ENCODE results near the gene WDR88. TPM values are rescaled to one million over a fixed set of nuclear protein-coding genes. Genes with fewer than 3 reads are reported as not detected.

Gene WDR88
- total and polyA plus RNA-seq, 2 of the 4 experiments (the other 2 are of a cell fraction), result not detected

DNA sequence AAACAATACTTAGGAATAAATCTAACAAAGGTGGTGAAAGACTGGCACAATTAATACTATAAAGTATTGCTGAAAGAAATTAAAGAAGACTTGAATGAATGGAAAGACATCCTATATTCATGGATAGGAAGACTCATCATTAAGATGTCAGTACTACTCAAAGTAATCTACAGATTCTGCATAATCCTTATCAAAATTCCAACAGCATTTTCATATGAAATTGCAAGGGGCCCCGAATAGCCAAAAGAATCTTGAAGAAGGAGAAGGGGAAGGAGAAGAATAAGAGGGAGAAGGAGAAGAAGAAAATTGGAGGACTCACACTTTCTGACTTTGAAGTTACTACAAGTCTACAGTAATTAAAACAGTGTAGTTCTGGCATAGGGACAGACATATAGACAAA is 36.6 kb downstream of the WDR88 start:
- in situ Hi-C loops (cut with MboI; ENCODE audit: low sequenced_read_pairs), result no loop called here
- no peak overlapping the region for H4K5ac ChIP-seq (ENCODE audit: low read depth, low read length)
- ATAC-seq (ENCODE audit: low read depth) (no peak), DNase-seq (no peak)
- no peak overlapping the region for H2AK5ac ChIP-seq (ENCODE audit: low read depth, low read length)
- H3K27me3 ChIP-seq (ENCODE audit: control insufficient read depth, insufficient read depth, low read length), result no peaks in the 10 kb centered on the region
- WGBS, 2 experiments (ENCODE audit: extremely low coverage in 2 of 2, insufficient read length in 1 of 2), result no CpG with 5 or more reads among the region's 1 CpG
- no peak overlapping the region for H3K23ac ChIP-seq (ENCODE audit: low read depth, low read length)
- H3K18ac ChIP-seq (ENCODE audit: low read depth, low read length), result no peak overlapping the region
- no peak overlapping the region for H3K9ac ChIP-seq (ENCODE audit: low read depth, low read length)
- no TSS peak for BruUV-seq (replicated peaks)
- H2AFZ ChIP-seq (replicated peaks; ENCODE audit: low read length, poor library complexity), result no peak overlapping the region
- H4K20me1 ChIP-seq (ENCODE audit: insufficient read depth, low read length), result peaks cover 3% of the 10 kb centered on the region; the same call in 1 of the 2 replicates
- no peak for TF ChIP-seq RFX5 (IDR thresholded peaks at IDR 0.05; ENCODE audit: low read depth, low read length)
- no peak for TF ChIP-seq RAD21 (IDR thresholded peaks at IDR 0.05; ENCODE audit: low read length)
- TF ChIP-seq POLR2A (IDR thresholded peaks at IDR 0.05; ENCODE audit: low read depth, low read length), result no peak
- TF ChIP-seq MAZ (IDR thresholded peaks at IDR 0.05; ENCODE audit: borderline replicate concordance, low read depth, low read length), result no peak
- TF ChIP-seq RCOR1 (IDR thresholded peaks at IDR 0.05; ENCODE audit: insufficient replicate concordance, low read length), result no peak
- no peak for TF ChIP-seq BHLHE40 (IDR thresholded peaks at IDR 0.05; ENCODE audit: low read depth, low read length)
- TF ChIP-seq CEBPB (IDR thresholded peaks at IDR 0.05; ENCODE audit: low read depth, low read length), result no peak
- TF ChIP-seq CTCF (conservative IDR thresholded peaks at IDR 0.05; ENCODE audit: low read depth, low read length), result no peak
- H2BK15ac ChIP-seq (ENCODE audit: low read depth, low read length), result no peak overlapping the region
- no peak overlapping the region for H3K56ac ChIP-seq (ENCODE audit: extremely low read depth, insufficient read depth, low read length)
- no peak overlapping the region for H2BK120ac ChIP-seq (ENCODE audit: low read depth, low read length)
- no peak overlapping the region for H2BK20ac ChIP-seq (ENCODE audit: low read depth, low read length)
- H3K4me3 ChIP-seq (ENCODE audit: insufficient read depth, low read depth, low read length), result no peak overlapping the region
- H2BK5ac ChIP-seq (ENCODE audit: low read depth, low read length, poor library complexity, severe bottlenecking), result no peak overlapping the region
- H3K9me1 ChIP-seq (ENCODE audit: insufficient read depth, low read length), result no peaks in the 10 kb centered on the region
- dilution Hi-C loops (cut with HindIII; ENCODE audit: low sequenced_read_pairs, unreplicated experiment), result no loop called here
- no peak overlapping the region for H4K91ac ChIP-seq (ENCODE audit: insufficient read depth, low read depth, low read length)
- ChIA-PET POLR2A (ENCODE audit: unreplicated experiment) (no interaction called here), CTCF (interaction anchor here (1.1 kb wide), 1 partner anchor 43 kb away, joined by 3 read pairs; no protein-coding TSS in a partner anchor)
- H3K27ac ChIP-seq (ENCODE audit: insufficient read depth, low read length), result no peak overlapping the region
- no peaks in the 10 kb centered on the region for H3K9me3 ChIP-seq (ENCODE audit: control insufficient read depth, insufficient read depth, low read length)
- no peak overlapping the region for H3K14ac ChIP-seq (replicated peaks; ENCODE audit: low read depth, low read length)
- H2AK9ac ChIP-seq (replicated peaks; ENCODE audit: low read depth, low read length, poor library complexity), result no peak overlapping the region
- no peak overlapping the region for H3K4me2 ChIP-seq (ENCODE audit: low read depth, low read length)
- no peaks in the 10 kb centered on the region for H3K36me3 ChIP-seq (ENCODE audit: control insufficient read depth, insufficient read depth, low read length)
- no peak overlapping the region for H3K4ac ChIP-seq (ENCODE audit: low read depth, low read length)
- intact Hi-C loops (cut with micrococcal nuclease), result no loop called here
- H3K4me1 ChIP-seq (ENCODE audit: control insufficient read depth, insufficient read depth, low read length), result peaks cover 2% of the 10 kb centered on the region
- H4K8ac ChIP-seq (ENCODE audit: low read depth in 2 of 2, low read length in 2 of 2), result no peak overlapping the region
- H3K79me1 ChIP-seq (ENCODE audit: low read depth in 1 of 2, low read length in 2 of 2), result peaks cover 0 to 4% of the 10 kb centered on the region in 2 experiments; a peak in 2 of 4 replicates

All from IMR-90 (cell line).